Glomerular endothelial cell (primary cell): ENCODE data around the gene RWDD3. TPM values are rescaled to one million over a fixed set of nuclear protein-coding genes. Genes with fewer than 3 reads are reported as not detected.

ENCODE experiments used
- DNase-seq: peaks from one replicate; pipeline ENCODE4 v3.0.0-alpha.2; 2011; ENCODE audit warnings: low read depth, low spot score; ENCODE audit errors: extremely low read depth
- total RNA-seq: library from RNA; depleted of rRNA; stranded (reverse); fragments of >200 nt; gene quantifications from 2 replicates; pipeline ENCODE4 v1.2.3, GENCODE V29; 2015

Gene RWDD3
- total RNA-seq, 1 donor from 2014 or later = 16.6 TPM

DNA sequence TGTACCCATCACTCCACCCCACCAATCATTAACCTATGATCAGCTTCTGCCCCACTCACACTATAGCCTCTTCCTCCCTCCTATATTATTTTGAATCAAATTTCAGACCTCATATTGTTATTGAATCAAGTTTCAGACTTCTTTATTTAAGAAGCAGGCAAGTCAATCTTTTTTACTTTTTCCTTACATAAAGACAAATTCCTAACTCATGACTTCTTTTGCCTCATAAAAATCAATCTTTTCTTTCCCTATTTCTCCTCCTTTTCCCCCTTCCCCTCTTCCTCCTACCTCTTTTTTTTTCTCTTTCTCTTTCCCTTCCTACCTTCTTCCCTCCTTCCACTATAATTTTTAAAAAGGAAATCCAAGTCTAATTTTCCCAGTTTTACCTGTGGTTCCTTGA lies 4.3 kb upstream of the RWDD3 start:
- DNase-seq = no peak

- DNase-seq = no peak
These were observed 3.8 kb upstream of the RWDD3 start for GRCh38 chr1:95230256-95230655.

GRCh38 chr1:95230768-95231191 lies 3.2 kb upstream of the RWDD3 start:
- DNase-seq = no peak

- DNase-seq = no peak
These were observed 1.2 kb upstream of the RWDD3 start for GRCh38 chr1:95232646-95233318.

- no peak for DNase-seq
These were observed 682 bp upstream of the RWDD3 start for GRCh38 chr1:95233319-95233736.

GRCh38 chr1:95236784-95237575 lies 3.0 kb downstream of the RWDD3 start:
- DNase-seq = no peak

DNA sequence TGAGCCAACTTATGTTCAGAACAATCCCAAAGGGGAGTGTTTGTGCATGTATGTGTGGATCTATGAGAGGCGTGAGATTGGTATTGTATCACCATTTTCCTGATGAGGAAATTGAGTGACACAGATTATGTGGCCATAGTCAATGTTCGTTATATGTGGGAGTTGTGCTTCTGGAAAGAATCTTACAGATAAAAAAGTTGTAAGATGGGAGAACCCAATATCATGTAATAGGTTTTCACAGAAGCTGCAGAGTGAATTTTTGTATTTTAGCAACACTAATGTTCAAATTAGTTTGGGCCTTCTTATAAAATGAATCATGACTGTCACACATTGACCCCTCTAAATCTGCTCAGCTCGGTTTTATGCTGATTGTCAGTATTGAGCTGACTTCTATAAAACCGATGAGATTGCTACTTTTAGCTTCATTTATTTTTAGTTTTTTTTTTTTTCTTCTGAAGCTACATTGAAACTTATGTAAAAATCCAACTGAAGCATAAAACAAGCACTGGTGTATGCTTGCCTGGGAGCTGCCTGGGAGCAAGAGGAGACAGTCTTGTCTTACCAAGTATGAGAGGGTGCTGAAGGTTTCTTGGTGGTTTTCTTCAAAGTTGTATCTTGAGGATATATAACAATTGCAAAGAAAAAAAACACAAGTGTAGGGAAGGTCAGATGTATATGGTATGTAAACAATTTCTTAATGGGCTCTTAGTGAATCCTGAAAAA lies 4.1 kb downstream of the RWDD3 start:
- DNase-seq = no peak

DNA sequence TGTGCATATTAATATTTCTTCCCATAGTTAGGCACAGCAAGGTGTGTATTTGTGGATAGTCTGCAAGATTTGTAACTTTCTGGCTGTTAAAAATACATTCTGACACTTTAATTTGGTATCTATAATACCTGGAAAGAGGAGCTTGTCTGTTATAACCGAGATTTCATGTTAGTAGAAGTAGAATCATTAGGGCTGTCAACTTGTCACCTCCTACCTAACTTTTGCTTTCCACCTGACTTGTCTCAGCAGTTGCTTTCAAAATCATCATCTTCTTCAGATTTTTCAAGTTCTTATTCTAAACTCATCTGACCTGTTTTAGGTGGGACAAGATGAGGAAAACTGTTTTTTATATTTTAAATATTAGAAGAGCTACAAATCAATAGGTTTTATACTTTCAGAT lies 11.0 kb downstream of the RWDD3 start:
- DNase-seq = no peak

GRCh38 chr1:95246511-95246910 lies 12.5 kb downstream of the RWDD3 start:
- DNase-seq = no peak

DNA sequence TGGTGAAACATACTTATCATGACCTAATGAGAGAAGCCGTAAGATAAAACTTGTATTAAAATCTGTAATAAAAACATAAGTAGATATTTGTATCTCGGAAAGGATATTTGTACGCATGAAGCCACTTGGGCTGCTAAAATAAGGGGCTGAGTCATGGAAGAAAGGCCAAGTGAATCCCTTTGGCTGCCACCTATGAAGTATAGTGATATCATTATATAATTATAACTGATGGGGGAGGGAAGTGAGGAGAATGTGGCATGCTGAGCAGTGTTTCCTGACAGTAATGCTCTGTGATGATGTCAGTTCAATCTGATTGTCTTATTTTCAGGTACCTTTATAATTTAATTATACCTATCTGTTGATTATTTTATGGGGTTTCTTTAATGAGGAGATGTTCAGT lies 13.6 kb downstream of the RWDD3 start:
- DNase-seq = no peak

DNA sequence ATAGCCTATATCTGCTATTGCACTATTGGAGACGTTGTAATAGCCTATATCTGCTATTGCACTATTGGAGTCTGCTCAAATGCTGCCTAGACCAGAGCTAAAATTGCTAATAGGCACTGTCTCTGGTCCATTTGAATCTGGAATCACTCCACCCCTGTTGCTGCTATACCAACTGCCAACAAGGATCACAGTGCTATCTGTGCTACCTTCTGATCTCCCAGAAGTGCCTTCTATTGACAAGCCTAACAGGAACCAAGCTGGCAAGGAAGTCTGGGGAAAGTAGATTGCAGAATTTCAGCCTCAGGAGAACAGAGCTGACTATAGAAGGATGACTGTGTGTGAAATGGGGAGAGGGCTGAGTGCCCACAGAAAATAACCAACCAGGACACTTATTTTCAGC lies 15.9 kb downstream of the RWDD3 start:
- DNase-seq = no peak

DNA sequence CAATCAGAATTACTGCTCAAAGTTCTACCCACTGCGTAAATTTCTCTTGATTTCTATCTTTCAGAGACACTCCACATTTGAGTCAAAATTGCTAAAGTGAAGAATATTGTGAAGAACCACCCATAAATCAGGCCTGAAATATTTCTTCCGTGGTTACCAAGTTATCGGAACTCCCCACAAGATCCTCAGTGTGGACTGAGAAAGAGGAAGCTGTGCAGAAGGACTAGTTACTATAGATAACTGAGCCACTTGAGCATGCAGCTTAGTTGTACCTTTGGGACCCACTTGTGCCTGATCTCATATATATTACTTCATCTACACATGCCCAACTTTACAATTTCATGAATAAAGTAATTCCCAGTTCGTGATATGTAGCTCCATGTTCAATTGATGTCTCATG lies 18.4 kb downstream of the RWDD3 start:
- DNase-seq = no peak

- no peak for DNase-seq
These were observed 20.9 kb downstream of the RWDD3 start for GRCh38 chr1:95254959-95255358.

DNA sequence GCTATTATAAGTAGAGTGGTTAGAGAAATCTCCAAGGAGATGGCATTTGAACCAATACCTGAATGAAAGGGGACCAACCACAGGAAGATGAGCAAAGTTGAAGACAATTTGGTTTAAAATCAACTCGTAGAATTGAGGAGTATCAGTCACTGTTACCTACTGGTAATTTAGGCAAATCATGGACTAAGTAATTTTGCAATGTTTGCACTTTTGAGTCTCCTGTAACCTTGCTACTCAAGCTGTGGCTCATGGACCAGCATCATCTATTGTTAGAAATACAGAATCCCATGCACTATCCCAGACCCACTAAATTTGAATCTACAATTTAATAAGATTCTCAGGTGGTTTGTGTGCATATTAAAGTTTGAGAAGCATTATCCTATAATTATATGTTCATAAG lies 21.8 kb downstream of the RWDD3 start:
- no peak for DNase-seq

DNA sequence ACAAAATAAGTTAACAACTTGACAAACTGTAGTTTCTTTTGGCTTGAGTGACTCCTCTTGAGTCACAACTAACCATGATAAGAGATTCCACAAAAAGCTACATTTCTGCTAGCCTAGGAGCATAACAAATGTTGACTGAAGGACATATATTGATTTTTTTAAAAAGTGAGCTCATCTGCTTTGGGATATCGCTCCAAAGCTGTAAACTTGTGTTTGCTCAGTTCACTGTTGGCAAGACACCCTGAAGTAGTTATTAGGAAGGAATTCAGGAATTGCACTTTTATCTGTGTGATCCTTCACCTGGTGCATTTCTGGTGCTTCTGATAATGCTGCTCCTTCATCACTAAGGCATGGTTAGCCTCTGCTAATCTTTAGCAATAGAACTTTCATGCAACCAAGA lies 23.7 kb downstream of the RWDD3 start:
- no peak for DNase-seq

DNA sequence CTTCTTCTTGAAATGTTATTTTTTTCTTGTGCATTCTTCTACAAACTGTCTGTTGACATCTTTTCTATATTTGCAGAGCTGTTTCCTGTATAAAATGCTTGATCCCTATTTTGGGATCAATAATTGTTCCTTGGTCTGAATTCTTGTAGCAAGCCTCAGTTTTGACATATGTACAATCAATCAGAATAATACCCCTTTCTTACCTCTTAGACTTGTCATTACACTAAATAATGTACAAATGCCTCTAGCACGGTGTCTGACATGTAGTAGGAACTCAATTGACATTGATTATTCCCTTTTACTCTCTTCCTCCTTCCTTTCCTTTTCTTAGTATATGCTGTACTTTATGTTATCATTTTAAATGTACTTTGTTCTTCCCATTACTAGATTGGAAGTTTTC lies 25.2 kb downstream of the RWDD3 start:
- DNase-seq = no peak

- DNase-seq = no peak
These were observed 28.9 kb downstream of the RWDD3 start for GRCh38 chr1:95262913-95263312.

DNA sequence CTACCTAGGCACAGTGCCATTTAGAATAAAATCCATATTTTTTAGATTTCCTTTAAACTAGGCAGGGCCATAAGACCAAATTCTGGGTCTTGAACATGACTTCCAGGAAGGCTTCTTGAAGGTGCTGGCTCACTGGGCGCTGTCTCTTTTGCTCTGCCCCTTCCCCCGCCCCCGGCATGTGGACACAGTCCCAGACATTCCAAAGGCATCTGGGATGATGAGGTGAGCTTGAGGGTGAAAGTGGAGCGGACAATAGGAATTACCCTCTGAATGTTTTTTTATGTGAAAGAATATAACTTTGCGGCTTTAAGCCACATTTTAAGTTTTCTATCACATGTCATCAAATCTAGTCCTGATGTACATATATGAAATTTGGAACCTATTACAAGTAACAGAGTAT lies 29.4 kb downstream of the RWDD3 start:
- DNase-seq = no peak

DNA sequence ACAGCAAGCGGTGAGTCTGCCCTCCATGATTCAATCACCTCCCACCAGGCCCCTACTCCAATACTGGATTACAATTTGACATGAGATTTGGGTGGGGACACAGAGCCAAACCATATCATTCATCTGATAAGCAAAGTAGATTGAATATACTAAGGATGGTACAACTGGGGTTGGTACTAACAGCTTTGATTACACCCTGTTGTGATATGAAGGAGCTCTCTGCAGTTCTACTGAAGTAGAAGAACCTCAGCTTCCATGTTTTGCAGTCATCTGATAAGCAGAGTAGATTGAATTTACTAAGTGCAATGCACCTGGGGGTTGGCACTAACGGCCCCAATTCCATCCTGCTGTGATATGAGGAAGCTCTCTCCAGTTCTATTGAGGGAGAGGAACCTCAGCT lies 31.1 kb downstream of the RWDD3 start:
- DNase-seq = no peak

DNA sequence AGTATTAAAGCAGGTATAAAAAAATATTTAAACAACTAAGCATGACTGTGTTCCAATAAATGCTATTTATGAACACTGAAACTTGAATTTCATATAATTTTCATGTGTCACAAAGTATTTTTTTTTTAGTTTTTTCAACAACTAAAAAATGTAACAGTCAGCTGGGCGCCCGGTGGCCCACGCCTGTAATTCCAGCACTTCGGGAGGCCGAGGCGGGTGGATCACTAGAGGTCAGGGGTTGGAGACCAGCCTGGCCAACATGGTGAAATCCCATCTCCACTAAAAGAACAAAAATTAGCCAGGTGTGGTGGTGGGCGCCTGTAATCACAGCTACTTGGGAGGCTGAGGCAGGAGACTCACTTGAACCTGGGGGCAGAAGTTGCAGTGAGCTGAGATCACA lies 42.4 kb downstream of the RWDD3 start:
- no peak for DNase-seq

DNA sequence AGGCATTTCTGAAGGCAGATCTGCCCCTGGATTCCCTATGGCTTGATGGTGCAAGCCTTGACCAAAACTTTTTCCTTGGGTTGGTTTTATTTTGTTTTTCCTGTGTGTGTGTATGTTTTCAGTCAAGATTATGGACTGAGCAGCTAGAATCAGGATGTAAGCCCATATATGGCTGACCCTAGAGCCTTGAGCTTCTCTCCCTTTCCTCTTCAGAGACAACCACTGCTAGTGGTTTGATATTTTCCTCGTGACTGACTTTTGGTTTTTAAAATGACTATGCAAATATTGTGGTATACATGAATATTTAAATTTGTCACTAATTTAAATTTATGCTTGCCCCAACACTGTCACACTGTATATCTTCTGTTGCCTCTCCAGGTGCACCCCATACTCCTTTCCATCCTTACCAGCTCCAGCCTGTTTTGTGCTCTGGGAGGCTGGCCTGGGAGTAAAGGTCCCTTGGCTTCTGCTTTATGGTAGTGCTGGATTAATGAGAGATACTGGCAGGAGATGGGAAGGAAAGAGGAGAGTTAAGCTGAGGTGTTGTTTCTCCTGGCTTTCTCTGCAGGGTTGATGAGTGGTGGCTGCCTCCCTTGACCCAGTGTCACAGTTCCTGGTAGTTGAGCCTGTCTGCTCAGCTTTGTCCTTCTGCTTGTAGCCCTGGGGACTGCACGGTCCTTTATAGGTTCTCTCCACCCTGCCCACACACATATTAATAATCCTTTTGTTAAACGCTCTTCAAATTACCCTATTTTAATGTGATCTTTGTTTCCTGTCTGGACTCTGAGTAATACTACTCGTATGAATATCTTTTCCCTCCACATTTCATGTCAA lies 44.4 kb downstream of the RWDD3 start:
- DNase-seq = no peak
